DMS153 (cell line): ENCODE results near the gene UBE2G2.

Experiments used
- DNase-seq: peaks from one replicate; lab custom pipeline; 2025; lab: John Stamatoyannopoulos, UW

UBE2G2 gene

GRCh38 chr21:44815225-44815624 lies 13.6 kb upstream of the UBE2G2 start:
- DNase-seq = no peak

DNA sequence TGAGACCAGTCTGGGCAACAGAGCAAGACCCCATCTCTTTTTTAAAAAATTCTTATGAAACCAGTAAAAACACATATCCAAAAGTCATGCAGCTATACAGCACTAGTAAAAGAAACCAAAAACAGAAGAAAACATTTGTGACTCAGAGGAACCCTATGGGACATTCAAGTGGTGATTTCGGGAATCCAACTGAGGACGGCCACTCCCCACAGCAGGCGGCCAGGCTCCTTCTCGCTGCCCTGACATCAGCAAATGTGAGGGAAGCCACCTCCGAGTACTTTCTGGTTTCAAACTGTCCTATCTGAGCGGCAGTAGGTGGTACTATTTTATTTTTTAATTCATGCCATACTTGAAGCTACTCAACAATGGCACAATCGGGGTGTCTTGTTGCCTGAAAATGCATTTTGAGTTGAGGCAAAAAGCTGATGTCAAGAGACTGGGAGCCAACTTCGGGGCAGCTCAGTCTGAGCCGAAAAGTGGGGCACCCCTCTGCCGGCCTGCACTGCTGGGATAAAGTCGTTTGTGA lies 12.9 kb upstream of the UBE2G2 start:
- DNase-seq = no peak

DNA sequence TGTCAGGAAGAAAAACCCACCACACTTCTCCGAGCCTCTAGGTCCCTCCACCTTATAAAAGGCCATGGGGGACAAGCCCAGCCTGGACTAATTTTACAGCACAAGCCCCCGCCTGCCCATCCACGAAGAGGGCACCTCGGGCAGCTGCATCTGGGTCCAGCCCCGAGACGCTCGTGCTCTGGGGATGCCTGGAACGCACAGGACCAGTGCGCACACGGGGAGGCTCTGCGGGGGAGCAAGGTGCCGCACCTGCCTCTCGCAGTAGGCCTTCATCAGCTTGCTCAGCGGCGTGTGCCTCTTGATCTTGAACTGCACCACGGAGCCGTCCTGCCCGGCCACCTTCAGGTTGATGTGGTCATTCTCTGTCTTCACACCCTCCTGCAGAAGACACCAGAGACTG lies 12.1 kb upstream of the UBE2G2 start:
- no peak for DNase-seq

- no peak for DNase-seq
Measured at GRCh38 chr21:44813149-44813548, 11.5 kb upstream of the UBE2G2 start.

DNA sequence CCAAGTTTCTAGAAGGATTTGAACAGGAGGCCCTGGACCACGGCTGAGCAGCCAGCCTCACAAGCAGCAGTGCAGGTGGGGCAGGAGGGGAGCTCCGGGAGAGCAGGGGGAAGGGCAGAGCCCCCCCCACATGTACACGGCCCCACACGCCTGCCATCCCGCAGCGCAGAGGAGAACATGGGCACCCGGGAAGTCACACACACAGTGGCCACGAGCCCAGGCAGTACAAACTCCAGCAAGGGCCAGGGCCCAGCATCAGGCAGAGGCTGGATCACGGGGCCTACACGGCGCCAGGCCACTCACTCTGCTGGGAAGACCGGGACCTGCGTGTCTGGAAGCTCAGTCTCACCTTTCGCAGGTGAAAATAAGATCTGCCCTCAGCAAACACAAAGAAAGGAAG lies 11.0 kb upstream of the UBE2G2 start:
- no peak for DNase-seq

DNA sequence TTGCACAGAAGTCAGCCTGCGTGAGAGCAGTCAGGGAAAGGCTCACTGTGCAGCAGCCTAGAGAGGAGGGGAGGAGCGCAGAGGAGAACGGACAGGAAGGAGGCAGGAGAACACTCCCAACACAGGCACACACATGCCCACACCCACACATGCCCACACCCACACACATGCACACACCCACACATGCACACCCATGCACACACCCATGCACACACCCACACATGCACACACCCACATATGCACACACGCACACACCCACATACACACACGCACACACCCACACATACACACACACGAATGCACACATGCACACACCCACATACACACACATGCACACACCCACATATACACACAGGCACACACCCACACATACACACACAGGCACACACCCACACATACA lies 9.2 kb upstream of the UBE2G2 start:
- DNase-seq = no peak

- DNase-seq = no peak
Measured at GRCh38 chr21:44805859-44806258, 4.2 kb upstream of the UBE2G2 start.

DNA sequence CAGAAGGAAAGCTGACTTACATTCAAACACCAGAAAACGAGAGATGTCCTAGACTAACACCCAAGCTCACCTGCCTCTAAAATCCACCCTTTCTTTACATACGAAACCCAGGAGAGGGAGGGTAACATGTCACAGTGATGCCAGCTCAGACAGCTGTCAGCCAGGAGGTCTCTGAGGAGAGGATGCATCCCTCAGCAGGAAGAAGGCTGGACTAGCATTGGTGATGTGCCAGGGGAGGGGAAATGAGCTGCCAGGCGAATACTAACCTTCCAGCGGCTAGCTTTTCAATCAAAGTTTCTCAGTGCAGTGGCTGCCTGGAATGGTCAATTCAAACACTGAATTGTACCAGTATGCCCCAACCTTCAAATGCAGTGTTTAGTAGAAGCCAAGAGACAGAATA lies 3.6 kb upstream of the UBE2G2 start:
- no peak for DNase-seq

DNA sequence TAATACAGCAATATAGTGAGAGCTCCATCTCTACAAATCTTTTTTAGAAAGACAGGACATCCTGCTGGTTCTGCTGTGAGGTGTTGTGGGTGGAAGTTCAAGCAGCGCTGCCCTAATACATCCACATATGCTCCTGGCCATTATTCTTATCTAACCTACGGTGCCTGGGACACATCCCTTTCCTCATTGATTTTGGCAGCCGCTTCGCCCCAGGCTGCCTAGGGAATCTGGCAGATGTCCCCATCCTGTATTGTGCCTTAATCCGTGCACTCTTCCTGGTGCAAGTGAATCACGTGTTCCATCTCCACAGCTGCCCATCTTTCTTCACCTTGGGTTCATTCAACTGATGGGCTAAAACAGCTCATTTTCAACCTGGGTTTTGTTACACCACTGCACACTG lies 3.1 kb upstream of the UBE2G2 start:
- DNase-seq = no peak

- DNase-seq = no peak
Measured at GRCh38 chr21:44803651-44804050, 2.0 kb upstream of the UBE2G2 start.

- no peak for DNase-seq
Measured at GRCh38 chr21:44802396-44803153, 955 bp upstream of the UBE2G2 start.

DNA sequence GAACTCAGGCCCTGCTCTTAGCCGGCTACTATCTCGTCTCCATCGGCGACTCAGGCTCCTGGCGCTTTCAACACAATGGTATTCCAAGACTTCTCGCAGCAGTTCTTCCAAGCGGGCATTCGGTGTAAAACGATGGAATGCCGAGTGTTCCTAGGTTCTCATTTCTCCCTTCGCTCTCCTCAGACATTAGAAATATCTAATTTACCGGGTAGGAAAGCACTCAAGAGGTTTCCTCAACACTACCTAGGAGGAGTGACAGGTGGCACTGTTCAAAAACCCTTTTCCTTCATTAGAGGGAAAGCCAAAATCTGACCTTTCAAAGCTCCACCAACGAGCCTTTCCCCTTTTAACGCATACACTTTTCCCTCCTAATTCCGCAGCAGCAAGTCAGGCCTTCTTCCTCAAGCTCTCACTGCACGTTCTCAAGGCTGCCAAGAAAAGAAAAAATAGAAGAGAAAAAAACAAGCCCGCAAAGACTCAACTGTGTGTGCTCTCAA lies 601 bp downstream of the UBE2G2 start:
- no peak for DNase-seq

DNA sequence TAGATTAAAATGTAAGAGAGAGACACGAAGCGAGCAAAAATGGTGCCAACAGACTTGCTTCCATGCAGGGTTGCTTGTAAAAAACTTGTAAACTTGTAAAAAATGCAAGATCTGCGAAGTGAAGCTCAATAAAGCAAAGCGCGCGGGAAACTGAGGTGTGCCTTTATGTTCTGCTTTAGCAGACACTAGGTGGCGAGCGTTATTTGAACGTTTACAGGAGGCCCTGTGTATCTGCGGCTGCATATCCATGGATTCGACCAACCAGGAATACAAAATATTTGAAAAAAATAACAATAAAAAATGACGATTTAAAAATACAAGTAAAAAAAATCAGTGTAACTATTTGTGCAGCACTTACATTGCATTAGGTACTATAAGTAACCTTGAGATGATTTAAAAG lies 1.5 kb downstream of the UBE2G2 start:
- DNase-seq = no peak

DNA sequence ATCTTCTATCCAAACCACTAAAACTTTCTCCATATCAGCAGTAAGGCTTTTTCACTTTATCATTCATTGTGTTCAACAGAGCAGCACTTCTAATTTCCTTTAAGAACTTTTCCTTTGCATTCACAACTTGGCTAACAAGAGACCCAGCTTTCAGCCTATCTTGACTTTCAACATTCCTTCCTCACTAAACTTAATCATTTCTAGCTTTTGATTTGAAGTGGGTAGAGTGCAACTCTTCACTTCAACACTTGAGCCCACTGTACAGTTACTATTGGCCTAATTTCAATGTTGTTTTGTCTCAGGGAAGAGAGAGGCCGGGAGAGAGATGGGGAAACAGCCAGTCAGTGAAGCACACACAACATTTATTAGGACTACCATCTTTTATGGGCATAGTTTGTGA lies 2.0 kb downstream of the UBE2G2 start:
- DNase-seq = no peak

DNA sequence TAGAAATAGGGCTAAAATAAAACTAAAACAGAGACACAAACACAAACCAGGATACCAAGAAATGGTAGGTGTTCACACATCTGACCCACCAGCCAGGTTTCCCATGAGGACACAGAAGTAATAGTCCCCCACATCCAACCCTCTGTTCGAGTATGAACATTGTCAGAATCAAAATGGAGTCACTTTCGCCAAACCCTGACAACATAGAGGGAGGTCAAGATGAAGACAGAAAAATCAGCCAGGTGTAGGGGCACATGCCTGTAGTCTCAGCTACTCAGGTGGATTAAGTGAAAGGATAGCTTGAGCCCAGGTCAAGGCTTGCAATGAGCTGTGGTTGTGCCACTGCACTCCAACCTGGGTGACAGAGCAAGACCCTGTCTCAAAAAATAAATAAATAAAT lies 3.8 kb downstream of the UBE2G2 start:
- no peak for DNase-seq

GRCh38 chr21:44795342-44795741 lies 6.3 kb downstream of the UBE2G2 start:
- DNase-seq = no peak

DNA sequence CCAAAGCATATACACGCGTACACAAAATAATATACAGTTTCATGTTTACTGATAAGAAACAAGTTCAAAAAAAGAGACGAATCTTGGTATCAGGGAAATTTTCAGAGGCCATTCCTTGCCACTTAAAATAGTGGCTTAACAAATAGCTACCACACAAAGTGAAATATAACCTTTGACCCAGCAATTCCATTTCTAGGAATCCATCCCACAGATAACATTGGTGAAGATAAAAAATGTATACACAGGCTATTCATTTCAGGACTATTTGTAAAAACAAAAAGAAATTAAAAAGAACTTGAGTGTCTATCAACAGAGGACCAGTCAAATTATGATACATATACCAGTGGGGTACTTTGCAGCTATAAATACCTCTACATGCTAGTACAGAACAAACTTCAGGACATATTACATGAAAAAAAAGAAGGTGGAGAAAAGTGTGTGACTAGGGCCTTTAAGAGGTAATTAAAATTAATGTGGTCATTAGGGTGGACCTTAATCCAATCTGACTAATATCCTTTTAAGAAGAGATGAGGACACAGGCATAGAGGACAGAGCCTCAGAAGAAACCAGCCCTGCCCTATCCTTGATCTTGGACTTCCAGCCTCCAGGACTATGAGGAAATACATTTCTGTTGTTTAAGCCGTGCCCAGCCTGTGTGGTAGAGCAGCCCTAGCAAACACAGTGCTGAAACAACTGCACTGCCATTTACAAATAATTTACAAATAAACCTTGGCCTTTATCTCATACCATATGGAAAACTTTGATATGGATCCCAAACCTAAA lies 7.8 kb downstream of the UBE2G2 start:
- no peak for DNase-seq

DNA sequence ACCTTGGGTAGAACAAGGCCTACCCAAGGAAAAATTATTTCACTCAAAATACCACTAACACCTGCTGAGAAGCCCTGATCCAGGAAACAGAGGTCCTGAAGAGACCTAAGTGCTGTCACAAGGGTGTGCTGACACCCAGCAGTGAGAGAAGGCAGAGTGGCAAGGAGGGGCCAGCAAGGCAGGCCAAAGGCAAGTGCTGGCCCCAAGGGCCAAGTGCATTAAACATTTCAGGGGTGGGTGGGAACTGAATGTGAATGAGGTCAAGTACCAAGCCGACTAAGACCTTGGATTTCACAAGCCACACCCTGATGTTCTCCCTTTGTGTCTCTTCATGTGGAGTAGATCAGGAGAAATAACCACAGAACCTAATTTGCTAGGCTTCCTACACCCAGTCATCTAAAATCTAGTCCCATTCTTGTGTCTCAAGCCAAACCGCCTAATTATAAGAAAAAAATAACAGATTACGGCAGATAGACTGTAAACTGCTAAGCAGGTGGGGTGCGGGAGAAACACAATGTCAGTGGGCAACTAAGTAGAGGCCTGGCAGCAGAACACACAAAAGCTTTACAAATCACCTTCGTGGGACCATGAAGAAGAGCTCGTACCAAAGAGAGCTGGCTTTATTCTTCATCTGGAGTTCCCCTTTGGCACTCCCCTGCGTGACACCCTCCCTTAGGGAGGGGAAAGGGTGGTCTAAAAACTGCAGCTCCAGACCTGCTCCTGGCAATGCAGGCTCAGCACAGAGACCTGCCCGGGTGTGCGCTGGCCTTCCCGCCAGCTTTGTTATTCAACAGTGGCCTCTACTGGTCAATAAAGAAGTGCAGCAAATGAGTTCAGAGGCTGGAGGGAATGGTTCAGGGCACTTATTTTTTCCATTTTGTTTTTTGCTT lies 8.7 kb downstream of the UBE2G2 start:
- DNase-seq = peak; percentile 44

DNA sequence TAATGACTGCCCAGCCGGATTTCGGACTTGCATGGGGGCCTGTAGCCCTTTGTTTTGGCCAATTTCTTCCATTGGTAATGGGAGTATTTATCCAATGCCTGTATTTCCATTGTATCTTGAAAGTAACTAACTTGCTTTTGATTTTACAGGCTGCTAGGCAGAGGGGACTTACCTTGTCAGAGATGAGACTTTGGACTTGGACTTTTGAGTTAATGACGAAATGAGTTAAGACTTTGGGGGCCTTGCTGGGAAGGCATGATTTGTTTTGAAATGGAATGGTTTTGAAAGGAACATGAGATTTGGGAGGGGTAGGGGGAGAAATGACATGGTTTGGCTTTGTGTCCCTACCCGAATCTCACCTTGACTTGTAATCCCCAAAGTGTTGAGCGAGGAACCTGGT lies 9.6 kb downstream of the UBE2G2 start:
- no peak for DNase-seq

- no peak for DNase-seq
Measured at GRCh38 chr21:44791246-44791645, 10.4 kb downstream of the UBE2G2 start.

GRCh38 chr21:44790368-44790767 lies 11.3 kb downstream of the UBE2G2 start:
- DNase-seq = no peak

GRCh38 chr21:44789880-44790279 lies 11.7 kb downstream of the UBE2G2 start:
- DNase-seq = no peak
